Neural progenitor cell (in vitro differentiated cells): ENCODE measurements around the gene RUSC2.

ENCODE experiments used
- EZH2 ChIP-seq: fragments of 200-600 bp; sonication (generic); IDR thresholded peaks from 2 replicates; pipeline ENCODE4 v1.6.1; 2017; ENCODE audit warnings: antibody characterized with exemption, mild to moderate bottlenecking, moderate library complexity
- TF ChIP-seq, protein P1 (sequence below): fragments of 200-600 bp; sonication (generic); IDR thresholded peaks from 2 replicates; pipeline ENCODE4 v1.5.1; 2017; ENCODE audit warnings: antibody characterized with exemption, mild to moderate bottlenecking

DNA sequence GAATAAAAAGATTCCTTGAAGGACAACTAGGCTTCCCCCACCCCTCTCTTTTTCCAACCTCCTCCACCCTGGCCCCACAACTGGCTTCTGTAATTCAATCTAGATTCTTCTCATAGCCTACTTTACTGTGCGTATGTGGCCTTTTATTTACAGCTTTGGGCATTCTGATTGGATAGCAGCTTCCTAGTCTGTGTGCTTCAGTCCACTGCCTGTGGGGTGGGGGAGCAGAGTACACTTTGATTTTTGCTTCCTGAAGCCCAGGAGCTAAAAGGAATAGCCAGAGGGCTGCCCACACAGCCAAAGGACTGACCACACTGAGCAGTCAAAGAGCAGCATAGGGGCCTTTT, 30.4 kb downstream of the RUSC2 start:
- TF ChIP-seq, protein P1, sequence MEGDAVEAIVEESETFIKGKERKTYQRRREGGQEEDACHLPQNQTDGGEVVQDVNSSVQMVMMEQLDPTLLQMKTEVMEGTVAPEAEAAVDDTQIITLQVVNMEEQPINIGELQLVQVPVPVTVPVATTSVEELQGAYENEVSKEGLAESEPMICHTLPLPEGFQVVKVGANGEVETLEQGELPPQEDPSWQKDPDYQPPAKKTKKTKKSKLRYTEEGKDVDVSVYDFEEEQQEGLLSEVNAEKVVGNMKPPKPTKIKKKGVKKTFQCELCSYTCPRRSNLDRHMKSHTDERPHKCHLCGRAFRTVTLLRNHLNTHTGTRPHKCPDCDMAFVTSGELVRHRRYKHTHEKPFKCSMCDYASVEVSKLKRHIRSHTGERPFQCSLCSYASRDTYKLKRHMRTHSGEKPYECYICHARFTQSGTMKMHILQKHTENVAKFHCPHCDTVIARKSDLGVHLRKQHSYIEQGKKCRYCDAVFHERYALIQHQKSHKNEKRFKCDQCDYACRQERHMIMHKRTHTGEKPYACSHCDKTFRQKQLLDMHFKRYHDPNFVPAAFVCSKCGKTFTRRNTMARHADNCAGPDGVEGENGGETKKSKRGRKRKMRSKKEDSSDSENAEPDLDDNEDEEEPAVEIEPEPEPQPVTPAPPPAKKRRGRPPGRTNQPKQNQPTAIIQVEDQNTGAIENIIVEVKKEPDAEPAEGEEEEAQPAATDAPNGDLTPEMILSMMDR, result no peak
- no peak for TF ChIP-seq EZH2
